ENCODE results near the gene ADK.
"Not testable (repeated sequence)": the region's sequence is repeated elsewhere in the genome, so short reads cannot be mapped to it uniquely, and the experiment has no call there.

Gene ADK

DNA sequence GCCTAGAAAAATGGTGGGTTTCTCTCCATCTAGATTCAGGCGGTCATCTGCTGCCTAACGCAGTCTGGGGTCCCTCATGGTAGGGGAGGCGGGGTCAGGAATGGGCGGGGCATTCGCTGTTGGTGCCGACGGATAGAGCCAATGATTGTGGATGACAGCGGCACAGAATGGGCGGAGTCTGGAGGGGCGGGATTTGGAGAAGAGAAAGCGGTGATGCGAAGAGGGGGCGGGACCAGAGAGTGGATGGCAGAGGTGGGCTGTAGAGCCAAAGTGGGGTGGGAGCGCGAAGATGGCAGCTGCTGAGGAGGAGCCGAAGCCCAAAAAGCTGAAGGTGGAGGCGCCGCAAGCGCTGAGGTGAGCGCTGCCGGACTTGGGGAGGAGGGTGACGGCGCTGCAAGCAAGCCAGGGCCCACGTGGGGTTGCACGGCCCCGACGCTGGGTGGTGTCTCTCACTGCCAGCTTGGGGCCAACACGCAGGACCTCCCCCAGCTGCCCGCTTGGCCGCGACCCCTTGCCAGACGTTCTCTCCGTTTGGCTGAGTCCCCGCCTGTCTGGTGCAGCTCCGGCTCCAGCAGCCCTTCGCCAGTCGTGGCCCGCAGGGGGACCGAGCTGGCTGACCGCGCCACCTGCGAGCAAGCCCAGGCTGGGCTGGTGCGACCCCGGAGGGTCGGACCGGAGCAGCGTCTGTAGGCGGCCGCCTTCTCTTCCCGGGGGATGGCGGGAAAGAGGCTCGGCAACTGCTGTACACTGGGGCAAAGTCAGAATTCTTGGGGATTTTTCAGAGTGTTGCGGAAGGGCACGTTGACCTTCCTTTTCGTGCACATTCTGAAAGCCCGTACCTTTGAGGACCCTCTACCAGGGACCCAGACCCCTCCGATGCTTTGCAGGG, at the start of gene ADK:
Gene ADK, plus strand, starts transcription at position 232 of the 889 bp plus-strand sequence. Its CDS starts 58 bp downstream, at position 290.
- peak; percentile 96 for DNase-seq

DNA sequence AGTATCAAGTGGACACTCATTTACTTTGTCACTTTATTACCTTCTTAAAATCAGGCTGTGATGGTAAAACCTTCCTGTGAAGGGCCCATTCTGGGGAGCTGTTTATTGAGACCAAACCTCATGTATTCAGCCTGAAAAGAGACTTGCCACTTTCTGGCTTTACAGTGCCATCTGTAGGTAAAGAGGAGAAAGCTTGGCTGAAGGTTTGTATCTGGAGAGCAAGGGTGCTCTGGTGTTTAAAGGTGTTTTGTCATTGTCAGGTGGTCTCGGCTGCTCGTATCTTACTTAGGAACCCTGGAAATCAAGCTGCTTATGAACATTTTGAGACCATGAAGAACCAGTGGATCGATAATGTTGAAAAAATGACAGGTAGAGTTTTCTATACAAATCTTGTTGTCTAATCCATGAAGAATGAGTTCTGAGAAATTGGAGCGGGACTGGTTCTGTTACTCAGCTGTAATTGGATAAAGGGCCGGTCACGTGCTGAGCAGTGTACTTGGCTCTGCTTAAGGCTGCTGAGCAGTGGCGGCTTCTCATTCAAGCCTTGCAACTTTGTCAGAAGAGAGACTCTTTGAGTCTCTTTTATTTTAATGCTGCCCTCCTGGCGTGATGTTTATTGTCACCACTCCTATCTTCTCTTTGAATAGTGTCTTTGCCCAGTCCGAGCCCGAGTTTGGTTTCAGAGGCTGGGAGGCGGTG, 47.3 kb upstream of the ADK start:
- DNase-seq, result peak; percentile 32

DNA sequence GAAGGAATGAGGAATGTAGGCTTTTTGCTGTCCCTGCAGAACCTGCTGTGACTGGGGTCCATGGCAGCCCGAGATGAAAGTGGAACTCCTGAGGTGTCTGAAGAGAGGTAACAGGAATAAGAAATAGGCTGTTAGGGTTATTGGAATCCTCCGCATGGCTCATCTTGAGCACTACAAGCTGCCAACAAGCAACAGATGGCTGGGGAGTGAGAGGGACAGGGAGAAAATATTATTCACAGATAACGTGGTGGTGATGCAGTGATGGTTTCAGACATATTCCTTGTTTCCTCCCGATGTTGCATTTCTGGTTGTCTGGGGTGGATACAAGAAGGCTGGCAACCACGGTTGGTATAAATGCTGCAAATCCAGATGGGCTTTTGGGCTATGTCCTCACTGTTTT, 46.5 kb upstream of the ADK start:
- no peak for DNase-seq

DNA sequence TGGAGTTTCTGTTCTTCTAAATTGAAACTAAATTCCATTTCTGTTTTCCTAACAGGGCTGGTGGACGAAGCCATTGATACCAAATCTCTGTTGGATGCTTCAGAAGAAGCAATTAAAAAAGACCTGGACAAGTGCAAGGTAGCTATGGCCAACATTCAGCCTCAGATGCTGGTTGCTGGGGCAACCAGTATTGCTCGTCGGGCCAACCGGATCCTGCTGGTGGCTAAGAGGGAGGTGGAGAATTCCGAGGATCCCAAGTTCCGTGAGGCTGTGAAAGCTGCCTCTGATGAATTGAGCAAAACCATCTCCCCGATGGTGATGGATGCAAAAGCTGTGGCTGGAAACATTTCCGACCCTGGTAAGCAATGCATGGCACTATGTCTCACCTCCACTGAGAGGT, 46.0 kb upstream of the ADK start:
- DNase-seq, result no peak

DNA sequence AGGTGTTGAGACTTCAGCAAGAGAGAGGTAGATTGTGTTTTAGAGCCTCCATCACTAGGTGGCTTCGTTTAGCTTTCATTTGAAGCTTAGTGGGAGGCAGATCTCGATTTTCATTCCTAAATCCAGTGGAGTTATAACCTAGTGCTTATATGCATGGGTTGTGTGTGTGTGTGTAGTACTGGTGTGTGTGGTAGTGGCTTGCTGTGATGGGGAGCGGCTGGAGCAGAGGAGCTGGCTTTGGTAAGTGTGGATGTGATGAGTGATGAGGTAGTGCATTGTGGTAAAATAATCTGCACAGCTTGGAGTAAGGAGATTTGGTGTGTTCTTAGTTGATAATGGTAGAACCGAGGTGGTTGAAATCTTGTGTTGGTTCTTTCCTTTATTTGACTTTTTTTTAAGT, 43.6 kb upstream of the ADK start:
- DNase-seq, result no peak

DNA sequence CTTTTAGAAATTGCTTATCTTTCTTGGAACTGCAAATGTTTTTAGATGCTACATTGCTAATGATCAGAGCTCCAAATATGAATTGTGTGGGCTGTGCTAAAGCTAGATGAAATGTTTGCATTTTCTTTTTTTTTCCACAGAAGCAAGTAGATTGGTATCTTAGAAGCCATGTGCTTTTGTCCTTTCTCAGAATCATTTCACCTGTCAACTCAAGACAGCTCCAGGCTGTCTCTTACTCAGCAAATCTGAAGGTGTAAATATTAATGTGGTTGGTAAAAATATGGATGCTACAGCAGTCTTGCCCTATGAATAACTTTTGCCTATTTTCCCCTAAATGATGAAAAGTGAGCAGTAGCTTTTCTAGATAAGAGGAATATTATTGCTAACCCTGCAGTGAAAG, 41.6 kb upstream of the ADK start:
- no peak for DNase-seq

DNA sequence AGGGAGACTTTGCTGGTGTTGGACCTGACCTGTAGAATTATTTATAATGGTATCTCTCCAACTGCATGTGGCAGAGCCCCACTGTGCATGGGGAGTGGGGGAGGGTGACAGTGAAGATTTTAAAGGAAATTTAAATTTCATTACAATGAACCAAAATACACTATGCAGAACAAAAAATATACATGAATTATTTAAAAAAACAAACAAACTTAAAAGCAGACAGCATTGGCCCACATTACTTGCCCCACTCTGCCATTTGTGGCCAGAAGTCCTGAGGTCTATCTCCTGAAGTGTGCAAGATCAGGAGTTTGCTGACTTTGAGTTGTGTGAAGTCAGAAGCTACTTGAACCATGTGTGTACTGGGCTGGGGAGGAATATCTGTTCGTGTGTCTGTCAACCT, 40.9 kb upstream of the ADK start:
- DNase-seq, result no peak

DNA sequence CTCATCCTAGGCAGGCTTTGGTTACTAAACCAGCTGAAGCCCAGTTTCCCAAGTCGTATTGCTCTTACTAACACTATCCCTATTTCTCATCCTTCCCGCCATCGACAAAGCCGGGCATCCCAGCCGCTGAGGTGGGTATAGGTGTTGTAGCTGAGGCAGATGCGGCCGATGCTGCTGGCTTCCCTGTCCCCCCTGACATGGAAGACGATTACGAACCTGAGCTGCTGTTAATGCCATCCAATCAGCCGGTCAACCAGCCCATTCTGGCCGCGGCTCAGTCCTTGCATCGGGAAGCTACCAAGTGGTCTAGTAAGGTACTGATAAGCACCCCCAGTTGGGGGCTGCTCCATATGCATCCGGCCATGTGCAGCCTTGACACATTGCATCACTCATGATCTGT, 39.2 kb upstream of the ADK start:
- DNase-seq, result no peak

DNA sequence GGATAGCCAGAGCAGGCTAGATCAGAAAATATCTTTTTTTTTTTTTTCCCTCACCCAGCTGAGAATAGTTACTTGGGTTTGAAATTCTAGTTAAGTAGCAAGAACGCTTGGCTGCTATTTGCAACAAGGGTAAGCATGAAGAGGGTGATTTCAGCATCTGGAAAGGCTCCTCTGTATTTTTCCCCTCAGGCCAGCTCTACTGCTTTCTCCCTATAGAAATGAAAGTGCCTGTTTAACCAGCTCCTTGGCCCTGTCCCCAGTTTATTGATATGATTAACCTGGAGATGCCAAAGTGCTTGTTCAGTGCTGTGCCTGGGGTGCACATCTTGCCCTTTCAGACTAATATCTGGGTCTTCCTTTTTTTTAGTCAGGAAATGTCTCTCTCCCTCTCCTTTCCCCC, 37.5 kb upstream of the ADK start:
- no peak for DNase-seq

DNA sequence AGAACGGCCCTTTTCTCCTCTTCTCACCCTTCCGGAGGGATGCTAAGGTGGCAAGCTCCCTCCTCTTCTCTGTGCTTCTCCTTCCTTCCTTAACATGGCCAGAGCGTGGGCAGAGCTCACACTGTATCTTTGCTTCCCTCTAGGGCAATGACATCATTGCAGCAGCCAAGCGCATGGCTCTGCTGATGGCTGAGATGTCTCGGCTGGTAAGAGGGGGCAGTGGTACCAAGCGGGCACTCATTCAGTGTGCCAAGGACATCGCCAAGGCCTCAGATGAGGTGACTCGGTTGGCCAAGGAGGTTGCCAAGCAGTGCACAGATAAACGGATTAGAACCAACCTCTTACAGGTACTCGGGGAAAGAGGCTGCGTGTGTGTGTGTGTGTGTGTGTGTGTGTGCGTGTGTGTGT, 37.0 kb upstream of the ADK start:
- no peak for DNase-seq

DNA sequence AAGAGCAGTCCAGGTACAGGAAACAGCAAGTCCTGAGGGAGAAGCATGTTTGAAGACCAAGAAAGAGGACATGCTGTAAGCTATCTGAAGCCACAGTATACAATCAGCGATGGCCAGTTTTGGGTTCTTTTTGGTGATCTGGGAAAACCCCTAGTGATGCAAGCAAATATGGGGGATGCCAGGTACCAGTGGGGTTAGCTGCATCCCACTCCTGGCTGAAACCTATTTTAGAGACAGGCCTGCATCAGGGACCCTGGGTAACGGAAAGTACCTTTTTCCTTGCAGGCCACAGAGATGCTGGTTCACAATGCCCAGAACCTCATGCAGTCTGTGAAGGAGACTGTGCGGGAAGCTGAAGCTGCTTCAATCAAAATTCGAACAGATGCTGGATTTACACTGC, 33.3 kb upstream of the ADK start:
- DNase-seq, result no peak

DNA sequence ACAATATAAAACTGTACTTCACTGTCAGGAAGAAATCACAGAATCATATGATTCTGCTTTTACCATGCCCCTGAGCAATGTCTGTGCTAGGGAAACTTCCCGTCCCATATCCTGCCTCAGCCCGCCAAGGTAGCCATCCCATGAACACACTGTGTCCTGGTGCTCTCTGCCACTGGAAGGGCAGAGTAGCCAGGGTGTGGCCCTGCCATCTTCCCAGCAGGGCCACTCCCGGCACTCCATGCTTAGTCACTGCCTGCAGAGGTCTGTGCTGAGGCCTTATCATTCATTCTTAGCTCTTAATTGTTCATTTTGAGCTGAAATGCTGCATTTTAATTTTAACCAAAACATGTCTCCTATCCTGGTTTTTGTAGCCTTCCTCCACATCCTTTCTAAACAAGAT, 32.2 kb upstream of the ADK start:
- no peak for DNase-seq

DNA sequence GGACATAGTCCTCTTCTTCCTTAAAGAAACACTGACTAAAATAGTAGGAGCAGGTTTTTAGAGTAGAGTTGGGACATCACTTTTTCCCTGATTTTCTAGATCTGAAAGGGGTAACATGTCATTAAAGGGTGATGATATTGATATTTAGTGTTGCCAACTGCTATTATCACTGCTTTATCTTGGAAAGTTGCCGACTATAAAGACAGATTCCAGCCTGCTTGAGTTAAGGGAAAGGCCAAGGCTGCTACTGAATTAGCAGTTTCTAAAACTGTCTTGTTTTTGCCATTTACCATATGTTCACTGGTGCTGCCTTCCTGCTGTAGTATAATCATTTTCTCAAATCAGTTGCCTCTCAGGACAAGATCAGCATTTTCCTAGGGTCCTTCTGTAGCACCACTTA, 30.1 kb upstream of the ADK start:
- no peak for DNase-seq

DNA sequence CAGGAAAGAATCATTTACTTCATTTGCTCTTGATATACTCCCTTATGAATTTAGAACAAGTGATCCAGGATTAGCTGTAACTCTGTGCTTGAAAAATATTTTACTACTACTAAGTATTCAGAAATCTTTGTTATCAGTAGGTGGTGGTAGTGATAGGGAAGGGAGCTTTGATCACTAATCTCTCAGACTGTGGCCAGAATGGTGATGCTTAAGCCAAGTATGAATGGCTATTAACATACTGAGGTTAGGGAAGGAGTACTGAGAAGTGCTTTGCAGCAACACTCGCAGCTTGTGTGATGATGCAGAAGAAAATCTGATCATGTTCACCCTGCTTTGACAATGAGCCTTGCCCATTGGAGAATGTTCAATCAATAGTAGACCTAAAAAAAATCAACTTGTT, 29.7 kb upstream of the ADK start:
- DNase-seq, result no peak

DNA sequence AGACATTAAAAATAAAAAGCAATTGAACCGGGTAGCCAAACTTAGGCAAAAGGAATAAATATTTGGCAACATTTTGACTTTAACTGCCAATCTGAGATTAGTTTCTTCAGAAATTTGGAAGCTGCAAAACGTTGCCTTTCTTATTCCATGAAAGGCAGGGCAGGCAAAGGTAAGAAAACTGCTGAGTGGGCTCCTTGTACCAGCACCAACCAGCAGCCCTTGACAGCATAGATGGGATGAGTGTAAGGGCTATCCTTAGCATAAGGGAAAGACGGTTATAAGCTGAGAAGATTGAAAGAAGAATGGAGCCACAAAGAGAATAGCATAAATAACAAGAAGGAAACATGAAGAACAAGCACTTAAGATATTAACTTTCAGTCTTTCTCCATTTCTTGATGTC, 29.0 kb upstream of the ADK start:
- DNase-seq, result no peak

DNA sequence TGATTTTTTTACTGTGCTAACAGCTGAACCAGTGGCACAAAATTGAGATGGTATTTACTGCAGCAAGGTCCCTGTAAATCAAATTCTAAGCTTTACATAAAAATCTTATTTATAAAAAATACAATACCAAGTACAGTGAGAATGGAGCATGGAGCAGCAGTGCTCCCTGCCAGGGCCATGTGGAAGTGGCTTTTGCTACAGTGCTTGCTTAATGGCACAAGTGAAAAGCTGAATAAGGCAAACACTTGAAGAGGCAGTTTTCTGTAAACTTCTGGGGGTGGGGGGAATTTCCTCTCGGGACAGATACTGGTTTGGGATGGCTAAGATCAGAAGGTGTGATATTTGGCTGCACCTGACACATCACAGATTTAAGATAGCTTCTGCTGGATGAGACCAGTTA, 27.9 kb upstream of the ADK start:
- DNase-seq, result no peak

DNA sequence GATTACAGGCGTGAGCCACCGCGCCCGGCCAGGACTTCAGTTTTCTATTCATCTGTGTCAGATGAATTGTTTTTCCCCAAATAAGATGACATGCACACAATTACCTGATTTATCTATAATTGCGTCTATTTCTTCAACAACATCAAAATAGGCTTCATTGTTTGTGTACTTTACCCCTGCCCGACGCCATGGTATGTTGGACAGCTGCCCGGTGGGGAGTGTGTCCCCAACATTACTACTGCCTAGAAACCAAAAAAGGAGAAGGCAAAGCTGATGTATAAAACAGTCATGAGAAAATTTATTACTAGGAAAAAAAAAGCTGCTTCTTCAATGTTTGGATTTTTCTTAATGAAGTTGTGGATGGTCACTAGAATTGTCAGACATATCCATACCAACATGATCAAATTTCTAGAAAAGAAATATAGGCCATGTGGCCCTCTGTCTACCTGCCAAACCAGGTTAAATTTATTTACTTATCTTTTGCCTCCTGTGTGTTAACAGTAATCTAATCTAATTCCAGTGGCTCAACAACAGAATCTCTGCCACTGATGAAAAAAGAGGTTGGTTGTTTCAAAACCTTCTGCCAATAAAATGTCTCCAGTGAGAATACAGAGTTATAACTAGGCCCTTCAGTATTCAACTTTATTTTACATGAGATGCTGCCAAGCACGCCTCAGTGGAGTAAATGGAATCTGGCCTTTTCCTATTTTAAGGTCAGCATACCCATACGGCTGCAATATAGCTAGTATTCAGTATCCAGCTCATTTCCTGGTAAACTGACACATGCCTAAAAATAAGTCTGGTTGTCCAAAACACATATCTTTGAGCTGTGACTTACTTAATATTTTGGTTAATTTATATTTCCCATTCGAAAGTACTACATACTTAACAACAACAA, 16.8 kb upstream of the ADK start:
- DNase-seq, result peak; percentile 42

DNA sequence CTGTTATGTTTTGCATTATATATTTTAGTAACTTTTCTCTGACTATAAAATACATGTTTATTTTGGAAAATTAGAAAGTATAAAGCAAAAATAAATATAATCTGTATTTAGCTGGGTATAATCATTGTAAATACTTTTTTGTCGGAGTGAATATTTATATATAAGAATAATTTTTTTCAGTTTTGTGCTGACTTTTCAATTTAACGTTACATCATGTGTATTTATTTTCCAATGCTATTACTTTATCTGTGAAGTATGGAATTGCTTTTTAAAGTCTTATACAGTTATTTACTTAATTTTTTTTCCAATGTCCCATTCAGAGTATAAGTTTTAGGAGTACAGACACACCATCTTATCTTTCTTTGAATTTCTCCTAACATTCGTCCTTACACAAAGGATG, 15.6 kb upstream of the ADK start:
- DNase-seq, result no peak

DNA sequence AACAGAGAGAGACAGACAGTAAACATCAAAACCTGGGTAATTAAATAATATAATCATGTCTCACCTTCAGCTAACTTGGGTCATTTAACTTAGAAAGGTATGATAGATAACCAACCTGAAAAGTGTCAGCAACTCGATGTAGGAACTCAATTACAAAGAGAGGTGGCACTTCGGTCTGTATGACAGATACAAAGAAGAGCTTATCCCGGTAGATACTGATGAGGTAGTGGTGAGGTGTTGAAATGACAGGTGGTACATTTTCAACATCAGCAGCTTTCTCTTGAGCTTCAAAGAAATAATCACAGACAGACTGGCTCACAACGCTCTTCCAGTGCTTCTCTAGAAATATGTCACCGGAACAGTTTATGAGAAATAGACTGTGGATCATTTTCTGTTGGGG, 13.0 kb upstream of the ADK start:
- no peak for DNase-seq

DNA sequence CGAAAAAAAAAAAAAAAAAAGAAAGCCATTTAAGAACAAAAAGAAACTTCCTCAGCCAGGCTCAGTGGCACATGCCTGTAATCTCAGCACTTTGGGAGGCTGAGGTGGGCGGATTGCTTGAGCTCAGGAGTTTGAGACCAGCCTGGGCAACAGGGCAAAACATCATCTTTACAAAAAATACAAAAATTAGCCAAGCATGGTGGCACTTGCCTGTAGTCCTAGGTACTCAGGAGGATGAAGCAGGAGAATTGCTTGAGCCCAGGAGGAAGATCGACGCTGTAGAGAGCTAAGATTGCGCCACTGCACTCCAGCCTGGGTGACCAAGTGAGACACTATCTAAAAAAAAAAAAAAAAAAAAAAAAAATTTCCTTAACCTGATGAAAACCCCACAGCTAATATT, 12.4 kb upstream of the ADK start:
- not testable (repeated sequence) for DNase-seq

DNA sequence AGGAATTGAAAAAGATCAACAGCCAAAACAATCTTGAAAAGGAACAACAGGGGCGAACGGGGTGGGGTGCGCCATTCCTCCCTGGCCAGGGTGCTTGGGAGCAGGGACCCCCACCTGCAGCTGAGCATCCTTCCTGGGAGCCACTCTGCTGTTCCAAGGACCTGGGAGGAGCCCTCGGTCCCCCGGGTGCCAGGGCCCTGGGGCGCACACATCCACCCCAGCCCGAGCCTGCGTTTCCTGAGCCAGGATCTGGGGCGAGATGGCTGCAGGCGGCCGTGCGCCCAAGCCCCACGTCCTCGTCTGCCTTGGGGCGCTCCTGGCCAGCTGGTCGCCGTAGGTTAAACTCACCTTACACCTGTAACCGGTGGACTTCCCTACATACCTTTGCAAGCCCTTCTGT, 11.0 kb upstream of the ADK start:
- no peak for DNase-seq

DNA sequence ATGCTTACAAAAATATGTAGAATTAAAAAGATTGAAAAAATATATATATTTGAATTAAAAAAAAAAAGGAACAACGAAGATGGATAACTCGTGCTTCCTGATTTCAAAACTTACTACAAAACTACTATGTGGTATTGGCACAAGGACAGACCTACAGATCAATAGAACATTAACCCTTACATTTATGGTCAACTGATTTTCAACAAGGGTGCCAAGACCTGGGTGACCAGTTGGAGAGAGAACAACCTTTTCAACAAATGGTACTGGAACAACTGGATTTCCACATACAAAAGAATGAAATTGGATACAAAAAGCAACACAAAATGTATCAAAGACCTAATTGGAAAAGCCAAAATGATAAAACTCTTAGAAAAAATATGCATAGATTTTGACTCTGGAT, 10.5 kb upstream of the ADK start:
- DNase-seq, result no peak

DNA sequence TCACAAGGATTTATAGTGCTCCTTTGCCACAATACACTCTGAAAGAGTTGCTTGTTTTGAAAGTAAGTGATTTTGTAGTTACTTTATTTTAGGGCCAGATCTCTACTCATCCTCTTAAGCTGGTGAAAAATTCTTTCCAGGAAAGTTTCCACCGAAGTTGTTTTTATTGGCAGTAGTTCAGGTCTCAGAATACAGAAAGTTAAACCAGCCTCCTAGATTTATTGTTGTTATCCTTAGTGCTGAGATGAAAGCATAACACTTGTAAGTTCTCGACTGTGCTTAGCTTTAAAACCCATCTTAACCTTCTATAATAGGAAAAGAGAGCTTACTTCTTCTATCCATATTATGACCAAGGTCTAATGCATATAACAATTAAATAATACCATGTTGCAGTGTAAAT, 5.9 kb upstream of the ADK start:
- DNase-seq, result no peak

DNA sequence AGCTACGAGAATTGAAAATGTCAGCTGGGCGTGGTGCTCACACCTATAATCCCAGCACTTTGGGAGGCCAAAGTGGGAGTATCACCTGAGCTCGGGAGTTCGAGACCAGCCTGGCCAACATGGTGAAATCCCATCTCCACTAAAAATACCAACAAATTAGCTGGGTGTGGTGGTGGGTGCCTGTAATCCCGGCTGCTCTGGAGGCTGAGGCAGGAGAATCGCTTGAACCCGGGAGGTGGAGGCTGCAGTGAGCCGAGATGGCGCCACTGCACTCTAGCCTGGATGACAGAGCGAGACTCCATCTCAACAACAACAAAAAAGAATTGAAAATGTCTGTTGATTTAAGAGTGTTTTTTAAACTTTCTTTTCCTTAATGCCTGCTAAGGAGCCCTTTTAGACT, 4.0 kb upstream of the ADK start:
- not testable (repeated sequence) for DNase-seq

All from NCI-H69 (cell line).